HG03108 (cell line): ENCODE measurements around the gene DUOXA1.
A peak's percentile ranks its signal among the peaks of the same experiment; 100 is the strongest.

Experiments
- ATAC-seq: cut with Tn5 transposase; IDR thresholded peaks from one replicate; pipeline ENCODE4 v1.9.1; 2021; ENCODE audit warnings: moderate library complexity; ENCODE audit not compliant: unreplicated experiment

DUOXA1 gene

GRCh38 chr15:45133561-45133920 lies 3.9 kb upstream of the DUOXA1 start:
- no peak for ATAC-seq

GRCh38 chr15:45132844-45133560 lies 3.3 kb upstream of the DUOXA1 start:
- no peak for ATAC-seq

- ATAC-seq, result no peak
These were observed 1.8 kb upstream of the DUOXA1 start for GRCh38 chr15:45131510-45131909.

GRCh38 chr15:45130291-45131000 lies 767 bp upstream of the DUOXA1 start:
- ATAC-seq, result no peak

- no peak for ATAC-seq
These were observed 574 bp downstream of the DUOXA1 start for GRCh38 chr15:45128971-45129639.

GRCh38 chr15:45126535-45127158 lies 3.0 kb downstream of the DUOXA1 start:
- no peak for ATAC-seq

GRCh38 chr15:45123397-45123796 lies 6.3 kb downstream of the DUOXA1 start:
- ATAC-seq, result no peak

- no peak for ATAC-seq
These were observed 7.0 kb downstream of the DUOXA1 start for GRCh38 chr15:45122719-45123118.

- ATAC-seq, result no peak
These were observed 7.8 kb downstream of the DUOXA1 start for GRCh38 chr15:45121706-45122417.

- ATAC-seq, result no peak
These were observed 8.7 kb downstream of the DUOXA1 start for GRCh38 chr15:45121020-45121419.

GRCh38 chr15:45120081-45120972 lies 9.4 kb downstream of the DUOXA1 start:
- ATAC-seq, result no peak

GRCh38 chr15:45118996-45119395 lies 10.7 kb downstream of the DUOXA1 start:
- ATAC-seq, result no peak

GRCh38 chr15:45118131-45118588 lies 11.5 kb downstream of the DUOXA1 start:
- ATAC-seq, result peak; percentile 94

- ATAC-seq, result no peak
These were observed 12.2 kb downstream of the DUOXA1 start for GRCh38 chr15:45117308-45118130.

- no peak for ATAC-seq
These were observed 13.0 kb downstream of the DUOXA1 start for GRCh38 chr15:45116482-45117307.

GRCh38 chr15:45116006-45116481 lies 13.6 kb downstream of the DUOXA1 start:
- ATAC-seq, result no peak

- ATAC-seq, result no peak
These were observed 14.3 kb downstream of the DUOXA1 start for GRCh38 chr15:45115312-45115820.

- no peak for ATAC-seq
These were observed 15.0 kb downstream of the DUOXA1 start for GRCh38 chr15:45114751-45115085.
